GM12865 (cell line): Measurements from ENCODE around the gene PLPPR1.

Experiments
- DNase-seq: peaks from one replicate; pipeline ENCODE4 v3.0.0; 2010; ENCODE audit warnings: low read depth
- H3K4me3 ChIP-seq: 2 replicates; pipeline ENCODE4 v1.5.1; 2011; ENCODE audit warnings: mild to moderate bottlenecking, low read depth, low read length, control low read depth
- TF ChIP-seq, protein P1 (sequence below): IDR thresholded peaks from 2 replicates; pipeline ENCODE4 v1.5.1; 2011; ENCODE audit warnings: low read length, control low read depth, low read depth, inconsistent platforms; ENCODE audit not compliant: insufficient read depth; ENCODE audit errors: missing control alignments

Gene PLPPR1

DNA sequence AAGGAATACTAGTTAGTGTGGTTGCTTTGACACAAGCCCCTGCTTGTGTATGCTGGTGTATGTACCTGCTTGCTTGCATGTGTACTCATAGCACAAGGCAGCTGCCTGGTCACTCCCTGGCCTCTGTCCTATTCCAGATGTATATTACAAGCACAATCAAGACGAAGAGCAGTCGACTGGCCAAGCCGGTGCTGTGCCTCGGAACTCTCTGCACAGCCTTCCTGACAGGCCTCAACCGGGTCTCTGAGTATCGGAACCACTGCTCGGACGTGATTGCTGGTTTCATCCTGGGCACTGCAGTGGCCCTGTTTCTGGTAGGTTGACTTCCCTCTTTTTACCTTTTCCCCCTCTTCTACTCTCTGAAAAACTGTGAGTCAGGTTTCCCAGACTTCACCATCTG, 284.1 kb downstream of the PLPPR1 start:
- H3K4me3 ChIP-seq, result no peak overlapping the region
- TF ChIP-seq, protein P1, sequence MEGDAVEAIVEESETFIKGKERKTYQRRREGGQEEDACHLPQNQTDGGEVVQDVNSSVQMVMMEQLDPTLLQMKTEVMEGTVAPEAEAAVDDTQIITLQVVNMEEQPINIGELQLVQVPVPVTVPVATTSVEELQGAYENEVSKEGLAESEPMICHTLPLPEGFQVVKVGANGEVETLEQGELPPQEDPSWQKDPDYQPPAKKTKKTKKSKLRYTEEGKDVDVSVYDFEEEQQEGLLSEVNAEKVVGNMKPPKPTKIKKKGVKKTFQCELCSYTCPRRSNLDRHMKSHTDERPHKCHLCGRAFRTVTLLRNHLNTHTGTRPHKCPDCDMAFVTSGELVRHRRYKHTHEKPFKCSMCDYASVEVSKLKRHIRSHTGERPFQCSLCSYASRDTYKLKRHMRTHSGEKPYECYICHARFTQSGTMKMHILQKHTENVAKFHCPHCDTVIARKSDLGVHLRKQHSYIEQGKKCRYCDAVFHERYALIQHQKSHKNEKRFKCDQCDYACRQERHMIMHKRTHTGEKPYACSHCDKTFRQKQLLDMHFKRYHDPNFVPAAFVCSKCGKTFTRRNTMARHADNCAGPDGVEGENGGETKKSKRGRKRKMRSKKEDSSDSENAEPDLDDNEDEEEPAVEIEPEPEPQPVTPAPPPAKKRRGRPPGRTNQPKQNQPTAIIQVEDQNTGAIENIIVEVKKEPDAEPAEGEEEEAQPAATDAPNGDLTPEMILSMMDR, result no peak
- DNase-seq, result no peak

DNA sequence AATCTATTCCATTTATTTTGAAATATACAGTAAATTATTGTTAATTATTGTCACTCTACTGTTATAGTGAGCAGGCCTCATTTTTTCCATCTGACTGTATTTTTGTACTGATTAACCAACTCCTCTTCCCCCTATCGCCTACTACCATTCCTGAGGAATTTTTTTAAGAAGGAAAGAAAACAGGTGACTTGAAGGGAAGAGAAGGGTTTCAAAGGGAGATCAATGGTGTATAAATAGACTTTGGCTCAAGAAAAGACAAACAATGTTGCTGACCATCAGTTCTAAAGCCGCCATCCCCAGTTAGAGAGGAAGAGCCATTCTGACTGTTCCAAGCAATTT, 286.6 kb downstream of the PLPPR1 start:
- no peak for DNase-seq
- H3K4me3 ChIP-seq, result no peak overlapping the region
- TF ChIP-seq, protein P1, result no peak

DNA sequence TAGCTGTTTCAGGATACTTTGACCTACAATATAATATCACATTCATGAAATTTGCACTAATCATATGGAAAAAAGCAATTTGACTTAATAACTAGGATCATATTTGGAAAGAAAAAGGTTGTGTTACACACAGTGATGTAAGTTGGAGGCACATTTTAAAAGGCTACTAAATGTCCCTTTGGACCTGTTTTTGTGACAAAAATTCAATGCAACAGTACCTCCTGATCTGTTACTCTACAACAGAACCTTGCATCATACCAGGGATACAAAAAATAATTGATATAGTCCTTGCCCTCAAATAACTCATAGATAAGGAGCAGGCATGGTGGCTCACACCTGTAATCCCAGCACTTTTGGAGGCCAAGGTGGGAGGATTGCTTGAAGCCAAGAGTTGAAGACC, 289.2 kb downstream of the PLPPR1 start:
- no peak for DNase-seq
- TF ChIP-seq, protein P1, result no peak
- H3K4me3 ChIP-seq, result no peak overlapping the region

DNA sequence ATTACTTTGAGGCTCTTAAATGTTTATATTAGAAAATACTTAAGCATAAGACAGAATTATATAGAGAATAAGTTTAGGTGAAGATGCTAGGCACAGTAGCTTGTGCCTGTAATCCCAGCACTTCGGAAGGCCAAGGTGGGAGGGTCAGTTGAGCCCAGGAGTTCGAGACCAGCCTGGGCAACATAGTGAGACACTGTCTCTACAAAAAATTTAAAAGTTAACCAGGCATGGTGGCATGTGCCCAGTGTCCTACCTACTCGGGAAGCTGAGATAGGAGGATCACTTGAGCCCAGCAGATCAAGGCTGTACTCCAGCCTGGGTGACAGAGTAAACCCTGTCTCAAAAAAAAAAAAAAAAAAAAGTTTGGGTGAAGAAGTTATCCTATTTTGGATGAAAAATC, 294.6 kb downstream of the PLPPR1 start:
- no peak for DNase-seq
- TF ChIP-seq, protein P1, result no peak

DNA sequence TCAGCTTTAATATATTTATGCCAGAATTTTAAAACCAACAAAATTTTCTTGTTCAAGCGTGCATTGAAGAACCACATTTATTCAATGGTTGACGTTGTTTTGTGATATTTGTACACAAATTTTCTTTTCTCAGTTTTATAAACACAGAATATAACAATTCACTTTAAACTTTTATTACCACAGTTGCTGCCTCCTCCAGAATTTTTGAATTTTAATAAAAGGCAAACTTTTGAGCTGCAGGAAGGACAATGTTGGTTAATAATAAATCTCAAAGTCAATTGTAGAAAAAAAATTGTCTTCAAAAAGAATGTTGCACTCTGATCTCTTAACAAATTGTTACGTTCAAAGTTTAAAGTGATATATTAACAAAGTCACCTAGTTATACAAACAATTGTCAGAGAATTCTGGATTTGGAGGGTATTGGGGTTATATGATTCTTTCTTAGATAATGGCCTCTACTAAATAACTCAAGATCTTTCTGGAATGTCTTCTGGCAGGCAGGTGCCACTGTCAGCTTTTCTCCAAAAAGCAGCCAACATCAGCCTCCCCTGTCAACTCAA, 295.8 kb downstream of the PLPPR1 start:
- no peak for DNase-seq
- TF ChIP-seq, protein P1, result no peak
- no peak overlapping the region for H3K4me3 ChIP-seq

More for the DNA sequence above, 294.6 kb downstream of the PLPPR1 start:
- no peak overlapping the region for H3K4me3 ChIP-seq

DNA sequence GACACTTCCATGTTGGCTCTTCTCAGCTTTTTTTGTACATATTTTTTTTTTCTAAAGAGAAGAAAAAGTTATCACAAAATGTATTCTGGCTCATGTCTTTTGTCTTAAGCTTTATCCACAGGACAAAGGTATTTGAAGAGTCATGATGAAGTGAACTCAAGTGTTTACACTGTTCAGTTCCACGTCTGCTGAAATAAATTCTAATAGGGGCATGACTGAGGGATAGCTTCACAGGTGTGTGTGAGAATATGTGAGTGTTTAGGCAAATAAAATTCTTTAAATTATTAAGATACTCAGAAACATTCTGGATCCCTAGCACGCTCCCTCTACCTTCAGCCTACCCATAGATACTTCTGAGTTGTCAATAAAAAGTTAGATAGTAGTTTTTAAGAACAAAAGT, 296.5 kb downstream of the PLPPR1 start:
- TF ChIP-seq, protein P1, result no peak
- no peak overlapping the region for H3K4me3 ChIP-seq
- no peak for DNase-seq

DNA sequence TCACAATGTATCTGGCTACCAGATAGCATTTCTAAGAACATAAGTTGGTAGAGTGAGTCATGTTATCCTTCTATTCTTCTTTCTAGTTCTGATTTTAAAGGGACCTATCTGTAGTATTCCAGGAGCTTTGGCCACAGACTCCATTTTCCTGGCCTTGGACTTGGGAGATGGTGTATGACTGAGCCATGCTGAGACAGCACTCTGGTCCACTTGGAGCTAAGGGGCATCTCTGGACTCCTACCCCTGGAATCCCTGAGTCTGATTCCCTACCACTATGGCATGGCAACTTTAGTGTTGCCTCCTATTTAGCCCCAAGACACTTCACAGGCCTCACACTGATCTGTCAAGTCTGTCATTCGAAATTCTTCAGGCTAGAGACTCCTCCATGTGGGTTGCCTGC, 297.5 kb downstream of the PLPPR1 start:
- TF ChIP-seq, protein P1, result no peak
- no peak for DNase-seq
- H3K4me3 ChIP-seq, result no peak overlapping the region
